GM18526 (cell line): ENCODE measurements around the gene ARPC2.

Source experiments
- POLR2A ChIP-seq: IDR thresholded peaks from 3 replicates; pipeline ENCODE4 v1.6.1; 2011; ENCODE audit not compliant: insufficient read length; ENCODE audit errors: extremely low read depth

ARPC2 gene

DNA sequence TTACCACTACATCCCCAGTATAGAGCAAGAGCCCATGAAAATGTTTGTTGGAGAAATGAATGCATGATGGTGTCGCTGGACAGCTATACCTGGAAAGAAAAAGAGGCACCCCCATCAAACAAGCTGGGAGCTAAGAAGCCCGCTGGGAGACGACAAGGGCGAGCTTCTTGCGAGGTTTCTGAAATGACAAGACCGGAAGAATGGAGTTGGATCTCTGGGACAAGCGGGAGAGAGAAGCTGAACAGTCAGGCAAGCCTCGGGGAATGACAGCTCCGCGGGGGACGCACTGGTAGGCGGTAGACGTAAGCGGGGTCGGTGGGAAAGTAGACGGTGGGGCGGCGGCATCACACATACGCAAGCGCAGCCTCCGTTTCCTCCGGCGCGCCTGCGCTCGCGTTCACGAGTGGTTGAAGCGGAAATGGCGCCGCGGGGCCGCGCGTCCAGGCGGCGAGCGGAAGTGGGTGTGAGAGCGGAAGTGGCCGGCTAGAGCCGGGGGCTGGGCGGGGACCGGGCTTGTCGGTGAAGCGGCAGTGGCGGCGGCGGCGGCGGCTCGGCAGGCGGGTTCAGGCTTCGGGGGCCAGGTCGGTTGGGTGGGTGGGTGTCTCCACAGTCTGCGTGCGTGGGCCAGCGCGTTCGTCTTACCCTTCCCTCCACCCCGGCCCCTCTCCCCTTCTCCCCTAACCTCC lies at the start of gene ARPC2:
Gene ARPC2 (plus strand): TSS at position 516 of the 686 bp plus-strand sequence. CDS start 282 bp downstream, outside the sequence.
- peak; percentile 89 for TF ChIP-seq POLR2A

DNA sequence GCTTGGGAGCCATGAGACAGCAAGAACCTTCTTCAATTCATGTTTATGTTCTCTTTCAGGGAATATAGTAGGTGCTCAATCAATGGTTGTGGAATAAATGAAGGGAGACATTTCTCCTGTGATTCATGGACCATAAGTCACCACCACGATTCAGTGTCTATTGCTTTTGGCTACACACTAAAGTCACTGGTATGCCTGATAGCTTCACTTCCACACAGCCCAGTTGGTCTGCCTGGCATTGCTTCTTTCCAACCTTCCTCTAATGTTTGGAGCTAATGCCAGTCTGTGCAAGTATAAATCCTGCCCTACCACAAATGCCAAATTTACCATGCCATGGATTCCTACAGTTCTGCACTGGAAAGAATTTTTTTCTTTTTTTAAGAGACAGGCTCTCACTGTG lies 49.0 kb upstream of the ARPC2 start:
- TF ChIP-seq POLR2A, result no peak

DNA sequence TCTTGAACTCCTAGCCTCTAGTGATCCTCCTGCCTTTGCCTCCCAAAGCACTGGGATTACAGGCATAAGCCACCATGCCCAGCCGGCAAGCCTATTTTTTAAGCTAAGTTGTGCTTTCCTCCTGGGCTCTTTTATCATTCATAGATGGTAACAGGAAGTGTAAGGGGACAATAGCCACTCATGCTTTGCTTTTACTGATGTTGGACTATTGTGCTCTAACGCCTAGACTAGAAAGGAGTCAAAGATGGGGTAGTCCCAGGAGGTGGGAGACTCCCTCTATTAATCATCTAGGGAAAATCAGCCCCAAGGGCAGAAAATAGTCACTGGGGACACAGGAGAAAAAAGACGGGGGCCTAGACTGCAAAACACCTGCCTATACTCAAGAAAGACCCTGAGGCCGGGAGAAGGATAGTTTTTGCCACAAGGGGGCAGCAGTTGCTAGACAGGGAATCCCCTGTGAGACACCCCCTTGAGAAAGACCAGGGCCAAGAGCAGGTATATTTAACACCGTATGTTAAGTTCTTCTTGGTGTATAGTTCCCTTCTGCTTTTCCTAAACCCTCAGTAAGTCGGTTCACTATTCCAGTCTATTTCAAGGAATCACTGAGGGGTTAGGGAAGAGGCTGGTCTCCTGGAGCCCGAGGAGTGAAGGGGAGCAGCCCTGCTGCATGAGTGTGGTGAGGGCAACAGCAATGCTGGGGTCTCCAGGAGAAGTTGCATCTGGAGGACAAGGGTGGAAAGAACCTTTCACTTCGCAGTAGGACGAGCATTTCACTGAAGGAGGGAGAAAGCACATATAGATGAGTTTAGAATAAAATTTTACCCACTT lies 48.1 kb upstream of the ARPC2 start:
- no peak for TF ChIP-seq POLR2A

DNA sequence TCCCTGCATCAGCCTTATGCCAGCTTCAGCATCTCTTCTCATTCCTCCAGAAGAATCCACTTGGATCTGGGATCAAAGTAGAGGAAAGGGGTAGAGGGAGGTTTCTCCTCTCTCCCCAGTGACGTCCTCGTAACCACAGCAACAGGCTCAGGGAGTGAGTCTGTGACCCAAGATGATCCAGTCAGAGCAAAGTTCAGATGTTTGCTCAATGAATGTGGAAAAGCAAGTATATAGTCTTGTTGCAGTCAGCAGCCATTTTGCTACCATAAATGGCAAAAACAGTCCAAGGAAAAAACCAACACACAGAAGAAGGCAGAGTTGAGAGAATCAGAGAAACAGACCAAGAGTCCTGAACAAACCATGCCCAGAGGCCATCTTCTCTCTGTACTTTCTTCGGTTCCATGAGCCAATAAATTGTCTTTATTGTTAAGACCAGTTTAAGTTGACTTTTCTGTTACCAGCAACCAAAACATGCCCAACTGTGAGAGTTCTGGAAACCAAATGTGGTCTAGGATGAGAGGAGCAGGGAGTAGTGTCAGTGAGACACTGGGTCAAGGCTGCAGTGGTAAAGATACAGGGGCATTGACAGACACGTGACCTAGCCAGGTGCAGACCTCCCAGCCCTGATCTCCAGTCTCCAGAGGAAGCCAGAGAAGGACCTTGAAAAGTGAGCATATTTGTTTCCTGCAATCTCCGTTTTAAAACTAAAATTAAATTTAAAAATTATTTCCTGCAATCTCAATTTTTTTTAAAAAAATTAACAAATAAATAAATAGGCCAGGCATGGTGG lies 47.0 kb upstream of the ARPC2 start:
- no peak for TF ChIP-seq POLR2A

DNA sequence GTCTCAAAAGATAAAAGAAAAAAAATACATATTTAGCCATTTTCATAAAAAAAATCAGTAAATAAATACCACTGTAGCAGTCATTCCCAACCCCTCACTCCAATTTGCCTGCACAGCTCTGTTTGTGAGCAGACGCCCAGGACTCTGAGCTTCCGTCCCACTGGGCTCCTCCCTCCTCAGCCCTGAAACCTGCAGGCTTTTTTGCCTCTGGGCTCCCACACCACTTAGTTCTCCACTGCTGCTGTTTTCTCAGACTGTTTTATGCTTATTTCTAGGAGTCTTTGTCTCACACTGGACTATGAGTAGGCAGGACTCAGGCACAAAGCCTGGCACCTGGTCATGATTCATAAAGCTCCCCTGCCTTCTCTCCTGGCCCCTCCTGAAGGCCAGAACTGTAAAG lies 44.1 kb upstream of the ARPC2 start:
- no peak for TF ChIP-seq POLR2A

DNA sequence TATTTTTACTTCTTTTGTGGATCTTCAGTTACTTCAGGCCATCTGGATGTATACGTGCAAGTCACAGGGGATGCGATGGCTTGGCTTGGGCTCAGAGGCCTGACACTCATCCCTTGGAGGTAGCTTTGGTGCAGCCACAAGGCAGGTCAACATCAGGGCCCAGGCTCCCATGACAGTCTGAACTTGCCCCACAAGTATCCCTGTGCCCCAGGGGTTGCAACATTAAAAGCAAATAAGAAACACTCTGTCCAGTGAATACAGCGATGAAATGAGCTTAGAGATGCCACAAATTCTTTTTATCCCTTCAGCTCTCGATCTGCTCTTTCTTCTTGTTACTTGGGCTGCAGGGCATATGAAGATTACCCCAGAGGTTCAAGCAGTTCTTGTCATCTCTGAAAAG lies 37.2 kb upstream of the ARPC2 start:
- no peak for TF ChIP-seq POLR2A

DNA sequence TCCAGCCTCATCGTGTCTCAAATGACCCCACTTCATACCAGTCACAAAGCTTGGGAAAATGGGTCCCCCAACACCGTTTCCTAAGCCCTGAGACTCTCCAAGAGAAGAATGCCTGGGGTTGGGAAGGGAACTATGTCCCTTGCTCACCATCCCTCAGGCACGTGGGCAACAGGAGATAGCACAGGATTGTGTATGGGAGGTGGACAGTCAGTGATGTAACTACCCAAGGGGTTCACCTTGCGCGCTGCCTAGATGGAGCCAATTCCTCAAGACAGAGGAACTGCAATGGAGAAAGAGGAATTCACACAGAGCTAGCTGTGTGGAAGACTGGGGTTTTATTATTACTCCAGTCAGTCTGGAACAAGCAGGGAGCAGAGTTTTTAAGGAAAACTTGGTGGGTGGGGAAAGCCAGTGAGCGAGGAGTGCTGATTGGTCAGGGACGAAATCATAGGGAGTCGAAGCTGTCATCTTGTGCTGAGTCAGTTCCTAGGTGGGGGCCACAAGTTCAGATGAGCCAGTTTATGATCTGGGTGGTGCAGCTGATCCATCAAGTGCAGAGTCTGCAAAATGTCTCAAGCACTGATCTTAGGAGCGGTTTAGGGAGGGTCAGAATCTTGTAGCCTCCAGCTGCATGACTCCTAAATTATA lies 36.4 kb upstream of the ARPC2 start:
- no peak for TF ChIP-seq POLR2A

DNA sequence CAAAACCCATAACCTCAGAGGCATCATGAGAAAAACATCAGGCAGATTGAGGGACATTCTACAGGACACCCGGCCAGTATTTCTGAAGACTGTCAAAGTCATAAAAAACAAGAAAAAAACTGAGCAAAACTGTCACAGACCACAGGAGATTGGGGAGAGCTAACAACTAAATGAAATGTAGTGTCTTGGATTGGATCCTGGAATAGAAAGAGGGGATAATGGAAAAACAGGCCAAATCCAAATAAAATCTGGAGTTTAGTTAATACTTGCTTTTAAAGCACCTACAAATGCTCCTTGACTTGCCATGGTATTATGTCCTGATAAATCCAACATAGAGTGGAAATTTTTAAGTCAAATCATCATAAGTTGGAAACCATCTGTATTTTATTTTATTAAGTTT lies 32.7 kb upstream of the ARPC2 start:
- no peak for TF ChIP-seq POLR2A

DNA sequence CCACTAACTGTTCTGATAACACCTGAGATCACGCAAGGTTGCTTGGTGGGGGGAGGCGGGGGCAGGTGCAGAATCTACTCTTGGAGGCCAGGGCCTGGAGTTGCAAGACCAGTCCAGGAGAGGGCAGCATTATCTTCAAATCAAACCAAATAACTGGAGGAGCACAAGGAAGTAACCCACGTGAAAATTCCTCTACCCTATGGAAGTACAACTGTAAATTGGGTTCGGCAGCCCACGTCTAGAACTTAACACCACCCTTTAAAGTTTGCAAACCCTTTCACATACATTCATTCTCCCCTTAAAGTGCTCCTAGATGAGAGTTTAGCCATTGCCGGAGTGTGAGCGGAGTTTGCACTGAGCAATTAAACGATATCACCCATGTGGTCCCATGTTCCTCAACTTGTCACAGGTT lies 30.6 kb upstream of the ARPC2 start:
- no peak for TF ChIP-seq POLR2A

DNA sequence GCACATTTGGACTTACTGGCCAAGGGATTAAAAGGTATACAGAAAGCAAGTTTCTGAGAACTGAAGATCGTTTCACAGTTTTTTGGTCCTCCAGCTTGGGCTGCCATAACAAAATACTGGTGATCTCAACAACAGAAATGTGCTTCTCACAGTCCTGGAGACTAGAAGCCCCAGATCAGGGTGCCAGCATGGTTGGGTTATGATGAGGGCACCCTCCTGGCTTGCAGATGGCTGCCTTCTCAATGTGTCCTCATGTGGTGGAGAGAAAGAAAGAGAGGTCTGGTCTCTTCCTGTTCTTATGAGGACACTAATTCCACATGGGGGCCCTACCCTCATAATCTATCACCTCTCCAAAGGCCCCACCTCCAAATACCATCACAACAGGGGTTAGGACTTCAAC lies 30.1 kb upstream of the ARPC2 start:
- no peak for TF ChIP-seq POLR2A

DNA sequence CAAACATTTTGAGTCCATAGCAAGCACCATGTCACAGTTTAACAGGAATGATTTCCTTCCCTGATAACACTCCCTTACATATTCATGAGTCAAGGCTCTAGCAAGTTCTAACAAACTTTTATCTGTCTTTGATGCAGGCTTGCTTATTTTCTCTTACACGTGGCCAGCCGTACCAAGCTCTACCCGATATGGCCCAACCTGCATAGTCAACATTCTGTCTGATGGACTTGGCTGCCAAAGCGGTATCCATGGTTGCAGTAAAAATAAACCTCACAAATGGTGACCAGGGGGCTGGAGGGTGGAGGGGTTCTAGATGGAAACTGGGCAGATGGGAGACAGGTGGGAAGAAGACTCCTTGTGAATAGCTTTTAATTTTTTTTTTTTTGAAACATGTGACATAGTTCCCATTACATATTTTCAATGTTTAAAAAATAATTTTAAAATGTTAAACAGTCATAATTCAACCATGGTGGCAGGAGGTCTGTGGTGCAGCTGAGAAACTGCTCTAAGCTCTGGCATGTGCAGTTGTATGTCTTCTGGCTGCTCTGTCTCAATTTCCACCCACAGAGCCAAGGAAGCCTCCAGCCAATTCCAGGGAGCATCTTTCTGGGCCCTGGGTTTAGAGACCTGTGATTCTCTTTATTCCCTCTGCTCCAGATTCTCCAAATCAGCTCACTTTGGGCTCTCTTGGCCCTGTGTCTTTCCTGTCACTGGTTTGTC lies 29.5 kb upstream of the ARPC2 start:
- no peak for TF ChIP-seq POLR2A

DNA sequence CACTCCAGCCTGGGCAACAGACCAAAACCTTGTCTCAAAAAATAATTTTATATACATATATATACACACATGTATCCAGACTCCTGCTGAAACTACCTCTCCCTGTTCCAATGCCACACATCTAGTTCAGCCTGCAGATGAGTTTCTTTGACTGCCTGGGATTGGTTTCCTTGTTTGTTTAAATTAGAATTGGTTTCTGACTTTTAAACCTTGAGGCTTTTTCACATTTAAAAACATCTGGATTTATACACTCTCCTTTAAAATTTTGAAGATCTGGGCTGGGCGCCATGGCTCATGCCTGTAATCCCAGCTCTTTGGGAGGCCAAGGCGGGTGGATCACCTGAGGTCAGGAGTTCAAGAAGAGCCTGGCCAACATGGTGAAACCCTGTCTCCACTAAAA lies 28.5 kb upstream of the ARPC2 start:
- no peak for TF ChIP-seq POLR2A

DNA sequence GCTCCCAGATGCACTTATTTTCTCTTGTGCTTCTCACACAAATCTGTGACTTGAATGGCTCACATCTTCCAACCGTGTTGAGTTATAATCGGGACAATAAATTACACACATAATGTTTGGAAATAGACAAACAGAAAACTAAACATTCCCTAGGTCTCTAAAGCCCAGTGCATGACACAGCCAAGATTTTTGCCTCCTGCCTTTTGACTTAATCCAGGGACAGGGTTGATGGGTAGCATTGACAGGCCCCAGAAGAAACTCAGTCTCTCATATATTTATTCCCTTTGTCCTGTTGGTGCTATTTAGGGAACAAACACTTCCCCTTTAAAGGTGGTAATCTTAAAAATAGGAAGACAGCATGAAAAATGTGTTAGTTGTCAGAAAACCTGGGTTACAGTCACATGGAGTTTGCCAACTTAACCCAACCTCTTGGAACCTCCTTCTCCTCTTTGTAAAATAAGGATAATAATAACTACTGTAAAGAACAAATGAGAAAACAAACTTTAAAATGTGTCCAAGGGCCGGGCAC lies 24.0 kb upstream of the ARPC2 start:
- TF ChIP-seq POLR2A, result no peak

DNA sequence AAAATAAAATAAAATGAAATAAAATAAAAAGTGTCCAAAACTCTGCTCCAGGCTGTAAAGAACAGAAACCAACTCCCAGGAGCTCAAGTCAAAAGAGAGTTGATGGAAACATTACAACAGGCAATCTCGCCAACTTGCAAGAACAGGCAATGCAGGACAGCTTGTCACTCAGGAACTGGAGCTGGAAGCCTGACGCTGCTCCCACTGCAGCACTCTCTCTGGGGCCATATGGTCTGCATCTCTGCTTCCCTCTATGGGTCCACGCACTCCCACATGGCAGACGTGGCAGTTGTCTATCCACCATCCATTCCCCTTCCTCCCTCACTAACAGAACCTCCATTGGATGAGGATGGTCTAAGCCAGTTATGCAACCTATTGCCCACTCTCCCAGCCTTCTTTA lies 23.3 kb upstream of the ARPC2 start:
- TF ChIP-seq POLR2A, result no peak
